Muscle of arm (tissue), 14 donors: ENCODE data around the gene CALB2. TPM values are rescaled to one million over a fixed set of nuclear protein-coding genes. Genes with fewer than 3 reads are reported as not detected.
"Not testable (repeated sequence)": the region's sequence is repeated elsewhere in the genome, so short reads cannot be mapped to it uniquely, and the experiment has no call there.

Experiments
- DNase-seq: peaks from one replicate; pipeline ENCODE4 v3.0.0-alpha.2; 2013
- long read RNA-seq, 11 donors: transcript quantifications; one replicate each; lab custom pipeline, GENCODE V29; 2026
- polyA plus RNA-seq, 12 donors: library from polyadenylated mRNA; unstranded; fragments of 120-200 nt; gene quantifications; one replicate each; pipeline ENCODE4 v1.2.1, GENCODE V29; 2013; ENCODE audit not compliant: insufficient read length in 12 of 12

CALB2 gene
- 1 to 10 TPM in 3 of 12 donors, under 1 TPM in 7, not detected in 2; 0.45 to 1.4 (median 0.71) TPM for polyA plus RNA-seq
- long read RNA-seq, donor 1, partial matches to known transcripts = 0 of 1 reads
- long read RNA-seq, donor 1, other reads (novel, unspliced or antisense) = 0 of 1 reads
- long read RNA-seq, donor 2 = 0 reads
- long read RNA-seq, donor 3, partial matches to known transcripts = 0 of 1 reads
- long read RNA-seq, donor 3, other reads (novel, unspliced or antisense) = 0 of 1 reads
- long read RNA-seq, donor 4 = 0 reads
- long read RNA-seq, donor 5 = 0 reads
- long read RNA-seq, donor 6 = 0 reads
- long read RNA-seq, donor 7 = 0 reads
- long read RNA-seq, donor 8 = 0 reads
- long read RNA-seq, donor 9 = 0 reads
- long read RNA-seq, donor 10, partial matches to known transcripts = 0 of 1 reads
- long read RNA-seq, donor 10, other reads (novel, unspliced or antisense) = 0 of 1 reads
- long read RNA-seq, donor 11 = 0 reads

GRCh38 chr16:71358464-71358998 is at the start of gene CALB2:
Gene CALB2, plus strand, starts transcription at chr16:71358723. Its CDS starts 70 bp downstream, at chr16:71358793.
- peak; percentile 44 for DNase-seq

GRCh38 chr16:71311553-71312158 is 46.9 kb upstream of the CALB2 start:
- DNase-seq = peak; percentile 14

GRCh38 chr16:71313591-71313990 is 44.9 kb upstream of the CALB2 start:
- not testable (repeated sequence) for DNase-seq

GRCh38 chr16:71315269-71315668 is 43.3 kb upstream of the CALB2 start:
- DNase-seq = no peak

GRCh38 chr16:71319999-71320398 is 38.5 kb upstream of the CALB2 start:
- no peak for DNase-seq

GRCh38 chr16:71327720-71328119 is 30.8 kb upstream of the CALB2 start:
- DNase-seq = no peak

- DNase-seq = no peak
These were observed 30.4 kb upstream of the CALB2 start for GRCh38 chr16:71328151-71328550.

GRCh38 chr16:71337631-71338030 is 20.9 kb upstream of the CALB2 start:
- no peak for DNase-seq

- no peak for DNase-seq
These were observed 20.3 kb upstream of the CALB2 start for GRCh38 chr16:71338193-71338592.

GRCh38 chr16:71338632-71339031 is 19.9 kb upstream of the CALB2 start:
- no peak for DNase-seq

GRCh38 chr16:71339236-71340171 is 19.0 kb upstream of the CALB2 start:
- no peak for DNase-seq

GRCh38 chr16:71340406-71340805 is 18.1 kb upstream of the CALB2 start:
- DNase-seq = no peak

GRCh38 chr16:71341881-71342280 is 16.6 kb upstream of the CALB2 start:
- no peak for DNase-seq

GRCh38 chr16:71343078-71343477 is 15.4 kb upstream of the CALB2 start:
- no peak for DNase-seq

GRCh38 chr16:71344315-71344905 is 14.1 kb upstream of the CALB2 start:
- no peak for DNase-seq

- no peak for DNase-seq
These were observed 13.5 kb upstream of the CALB2 start for GRCh38 chr16:71345031-71345430.

GRCh38 chr16:71347146-71347545 is 11.4 kb upstream of the CALB2 start:
- no peak for DNase-seq

GRCh38 chr16:71348262-71349085 is 10.0 kb upstream of the CALB2 start:
- DNase-seq = no peak

GRCh38 chr16:71350821-71351557 is 7.5 kb upstream of the CALB2 start:
- no peak for DNase-seq

- DNase-seq = no peak
These were observed 7.0 kb upstream of the CALB2 start for GRCh38 chr16:71351558-71351901.
